Fibroblast of villous mesenchyme (primary cell): Measurements from ENCODE around the gene WRNIP1. TPM values are rescaled to one million over a fixed set of nuclear protein-coding genes. Genes with fewer than 3 reads are reported as not detected.

Experiments used
- DNase-seq: peaks from one replicate; pipeline ENCODE4 v3.0.0-alpha.2; 2010; ENCODE audit warnings: low read depth
- H3K4me3 ChIP-seq: 2 replicates; pipeline ENCODE4 v1.5.1; 2011; ENCODE audit warnings: low read depth, mild to moderate bottlenecking, low read length
- total RNA-seq: library from RNA; depleted of rRNA; stranded (reverse); fragments of >200 nt; gene quantifications from 2 replicates; pipeline ENCODE4 v1.2.3, GENCODE V29; 2012
- TF ChIP-seq, protein P1 (sequence below): IDR thresholded peaks from 2 replicates; pipeline ENCODE4 v1.5.1; 2012; ENCODE audit warnings: low read depth, mild to moderate bottlenecking, low read length; ENCODE audit not compliant: insufficient read depth

The WRNIP1 gene
- total RNA-seq, 1 donor, result 38.0 TPM

DNA sequence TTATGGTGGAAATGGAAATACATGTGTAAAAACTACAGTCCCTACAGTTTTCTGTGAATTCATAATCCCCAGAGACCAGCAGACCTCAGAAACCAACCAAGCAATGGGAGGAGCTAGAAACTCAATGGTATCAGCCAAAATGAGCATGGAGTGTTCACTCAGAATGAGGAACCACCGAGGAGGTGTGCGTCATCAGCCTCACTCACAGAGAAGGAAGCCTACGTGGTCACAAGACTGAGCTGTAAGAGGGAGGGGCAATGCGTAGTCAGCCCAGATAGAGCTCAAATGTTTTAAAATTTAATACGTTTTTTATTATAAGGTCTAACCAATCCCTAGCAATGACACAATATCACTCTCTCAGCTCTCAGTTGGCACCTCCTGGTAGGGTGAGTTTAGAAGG is 31.9 kb upstream of the WRNIP1 start:
- DNase-seq, result no peak
- no peak overlapping the region for H3K4me3 ChIP-seq
- TF ChIP-seq, protein P1, sequence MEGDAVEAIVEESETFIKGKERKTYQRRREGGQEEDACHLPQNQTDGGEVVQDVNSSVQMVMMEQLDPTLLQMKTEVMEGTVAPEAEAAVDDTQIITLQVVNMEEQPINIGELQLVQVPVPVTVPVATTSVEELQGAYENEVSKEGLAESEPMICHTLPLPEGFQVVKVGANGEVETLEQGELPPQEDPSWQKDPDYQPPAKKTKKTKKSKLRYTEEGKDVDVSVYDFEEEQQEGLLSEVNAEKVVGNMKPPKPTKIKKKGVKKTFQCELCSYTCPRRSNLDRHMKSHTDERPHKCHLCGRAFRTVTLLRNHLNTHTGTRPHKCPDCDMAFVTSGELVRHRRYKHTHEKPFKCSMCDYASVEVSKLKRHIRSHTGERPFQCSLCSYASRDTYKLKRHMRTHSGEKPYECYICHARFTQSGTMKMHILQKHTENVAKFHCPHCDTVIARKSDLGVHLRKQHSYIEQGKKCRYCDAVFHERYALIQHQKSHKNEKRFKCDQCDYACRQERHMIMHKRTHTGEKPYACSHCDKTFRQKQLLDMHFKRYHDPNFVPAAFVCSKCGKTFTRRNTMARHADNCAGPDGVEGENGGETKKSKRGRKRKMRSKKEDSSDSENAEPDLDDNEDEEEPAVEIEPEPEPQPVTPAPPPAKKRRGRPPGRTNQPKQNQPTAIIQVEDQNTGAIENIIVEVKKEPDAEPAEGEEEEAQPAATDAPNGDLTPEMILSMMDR, result no peak

DNA sequence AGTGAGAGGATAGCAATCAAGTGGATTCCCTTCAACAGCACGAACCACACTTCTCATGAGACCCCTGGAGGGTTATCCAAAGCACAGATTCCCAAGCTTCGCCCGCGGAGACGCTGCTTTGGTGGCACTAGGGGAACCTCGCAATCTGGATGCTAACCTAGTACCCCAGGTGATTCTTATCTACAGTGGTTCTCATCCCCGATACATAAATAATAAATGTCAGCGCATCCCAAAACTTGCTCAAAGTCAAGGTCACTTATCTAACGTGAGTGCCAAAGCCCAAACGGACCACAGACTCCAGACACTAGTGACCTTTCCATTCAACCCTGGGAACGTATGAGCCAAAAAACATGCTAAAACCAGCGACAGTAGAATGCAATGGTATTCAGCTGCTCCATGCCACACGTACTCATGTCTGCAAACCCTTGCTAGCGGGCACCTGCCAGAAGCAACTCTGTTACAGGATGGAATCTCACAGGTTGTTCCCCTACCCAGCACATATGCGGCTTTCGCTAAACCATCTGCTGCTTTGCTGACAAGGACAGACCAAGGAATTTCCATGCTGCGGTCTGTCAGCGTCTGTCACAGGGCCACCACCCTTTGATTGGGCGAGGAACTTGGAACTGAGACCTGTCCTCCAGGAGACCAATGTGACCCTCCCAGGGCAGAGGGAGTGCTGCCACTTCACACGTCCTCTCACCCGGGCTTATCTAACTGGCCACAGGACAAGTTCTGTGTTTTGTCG is 31.3 kb upstream of the WRNIP1 start:
- H3K4me3 ChIP-seq, result no peak overlapping the region
- no peak for DNase-seq
- TF ChIP-seq, protein P1, result no peak

- H3K4me3 ChIP-seq, result no peak overlapping the region
- TF ChIP-seq, protein P1, result no peak
- no peak for DNase-seq
Measured at GRCh38 chr6:2734488-2735166, 30.6 kb upstream of the WRNIP1 start.

GRCh38 chr6:2737885-2738284 is 27.3 kb upstream of the WRNIP1 start:
- TF ChIP-seq, protein P1, result no peak
- no peak for DNase-seq
- no peak overlapping the region for H3K4me3 ChIP-seq

GRCh38 chr6:2738373-2738979 is 26.7 kb upstream of the WRNIP1 start:
- TF ChIP-seq, protein P1, result peak; percentile 75
- H3K4me3 ChIP-seq, result no peak overlapping the region
- DNase-seq, result peak; percentile 66

- TF ChIP-seq, protein P1, result no peak
- peak; percentile 44 for DNase-seq
Measured at GRCh38 chr6:2739335-2739734, 25.9 kb upstream of the WRNIP1 start.

More at GRCh38 chr6:2739335-2739734, 25.9 kb upstream of the WRNIP1 start:
- no peak overlapping the region for H3K4me3 ChIP-seq
